AG09309 (cell line): ENCODE results near the gene SYT11.

Experiments
- DNase-seq: peaks from one replicate; pipeline ENCODE4 v3.0.0-alpha.2; 2010; ENCODE audit warnings: low read depth
- H3K4me3 ChIP-seq: 2 replicates; pipeline ENCODE4 v1.5.1; 2011; ENCODE audit warnings: mild to moderate bottlenecking, low read depth, low read length, moderate library complexity; ENCODE audit not compliant: control insufficient read depth
- TF ChIP-seq, protein P1 (sequence below): IDR thresholded peaks from 2 replicates; pipeline ENCODE4 v1.5.1; 2011; ENCODE audit warnings: mild to moderate bottlenecking, low read depth, low read length, inconsistent platforms; ENCODE audit not compliant: insufficient read depth, control insufficient read depth; ENCODE audit errors: missing control alignments

Gene SYT11

GRCh38 chr1:155859234-155859829, at the start of gene SYT11:
TSS of gene SYT11 (plus strand) at chr1:155859567. CDS start at chr1:155859762, 195 bp downstream.
- H3K4me3 ChIP-seq, result peak within 1 kb of the TSS; percentile 55
- TF ChIP-seq, protein P1, sequence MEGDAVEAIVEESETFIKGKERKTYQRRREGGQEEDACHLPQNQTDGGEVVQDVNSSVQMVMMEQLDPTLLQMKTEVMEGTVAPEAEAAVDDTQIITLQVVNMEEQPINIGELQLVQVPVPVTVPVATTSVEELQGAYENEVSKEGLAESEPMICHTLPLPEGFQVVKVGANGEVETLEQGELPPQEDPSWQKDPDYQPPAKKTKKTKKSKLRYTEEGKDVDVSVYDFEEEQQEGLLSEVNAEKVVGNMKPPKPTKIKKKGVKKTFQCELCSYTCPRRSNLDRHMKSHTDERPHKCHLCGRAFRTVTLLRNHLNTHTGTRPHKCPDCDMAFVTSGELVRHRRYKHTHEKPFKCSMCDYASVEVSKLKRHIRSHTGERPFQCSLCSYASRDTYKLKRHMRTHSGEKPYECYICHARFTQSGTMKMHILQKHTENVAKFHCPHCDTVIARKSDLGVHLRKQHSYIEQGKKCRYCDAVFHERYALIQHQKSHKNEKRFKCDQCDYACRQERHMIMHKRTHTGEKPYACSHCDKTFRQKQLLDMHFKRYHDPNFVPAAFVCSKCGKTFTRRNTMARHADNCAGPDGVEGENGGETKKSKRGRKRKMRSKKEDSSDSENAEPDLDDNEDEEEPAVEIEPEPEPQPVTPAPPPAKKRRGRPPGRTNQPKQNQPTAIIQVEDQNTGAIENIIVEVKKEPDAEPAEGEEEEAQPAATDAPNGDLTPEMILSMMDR, result no peak
- peak; percentile 80 for DNase-seq

GRCh38 chr1:155812878-155813277, 46.5 kb upstream of the SYT11 start:
- no peak overlapping the region for H3K4me3 ChIP-seq
- DNase-seq, result no peak
- TF ChIP-seq, protein P1, result no peak

DNA sequence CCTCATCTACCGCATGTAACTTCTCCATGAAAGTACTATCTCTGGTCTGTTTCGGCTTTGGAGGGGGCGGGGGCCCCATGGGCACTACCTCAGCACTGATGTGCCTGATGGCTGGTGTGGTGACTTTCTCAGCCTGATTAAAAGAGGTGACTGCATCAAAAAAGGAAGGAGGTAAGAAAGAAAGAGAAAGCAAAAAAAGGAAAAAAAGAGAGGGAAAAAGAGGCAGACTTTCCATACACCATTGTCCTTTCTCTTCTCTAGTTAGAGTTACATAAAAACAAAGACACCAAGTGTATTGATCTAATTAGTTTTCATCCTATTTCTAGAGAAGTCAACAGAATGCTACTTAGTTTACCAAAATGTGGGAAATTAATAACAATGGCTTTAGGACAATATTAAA, 45.7 kb upstream of the SYT11 start:
- DNase-seq, result no peak
- TF ChIP-seq, protein P1, result no peak
- no peak overlapping the region for H3K4me3 ChIP-seq

DNA sequence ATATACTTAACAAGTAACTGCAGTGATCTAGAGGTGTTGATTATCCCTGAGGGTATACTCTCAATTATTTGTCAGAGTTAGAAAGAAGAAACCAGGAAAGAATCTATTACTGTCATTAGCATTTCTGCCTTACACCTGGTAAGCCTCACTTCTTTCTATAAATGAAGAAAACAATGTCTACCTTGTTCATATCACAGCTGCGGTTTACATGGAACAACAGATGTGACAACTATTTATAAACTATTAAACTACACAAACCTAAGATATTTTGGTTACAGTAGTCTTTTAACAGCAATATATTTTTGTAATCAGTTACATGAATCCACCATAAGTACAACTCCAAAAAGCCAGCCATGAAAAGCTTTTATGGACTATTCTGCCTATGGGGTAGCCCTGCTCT, 43.0 kb upstream of the SYT11 start:
- H3K4me3 ChIP-seq, result no peak overlapping the region
- TF ChIP-seq, protein P1, result no peak
- DNase-seq, result no peak

DNA sequence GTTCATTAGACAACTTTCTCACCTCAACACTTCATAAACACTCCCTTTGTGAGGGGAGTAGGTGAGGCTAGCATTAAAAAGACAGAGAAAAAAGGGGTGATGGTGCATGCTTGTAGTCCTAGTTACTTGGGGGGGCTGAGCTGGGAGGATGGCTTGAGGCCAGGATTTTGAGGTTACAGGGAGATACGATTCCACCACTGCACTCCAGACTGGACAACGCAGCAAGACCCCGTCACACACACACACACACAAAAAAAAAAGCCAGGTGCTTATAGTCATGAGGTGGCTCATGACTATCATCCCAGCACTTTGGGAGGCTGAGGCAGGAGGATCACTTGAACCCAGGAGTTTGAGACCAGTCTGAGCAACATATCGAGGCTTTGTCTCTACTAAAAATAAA, 31.9 kb upstream of the SYT11 start:
- TF ChIP-seq, protein P1, result no peak
- H3K4me3 ChIP-seq, result no peak overlapping the region
- no peak for DNase-seq

DNA sequence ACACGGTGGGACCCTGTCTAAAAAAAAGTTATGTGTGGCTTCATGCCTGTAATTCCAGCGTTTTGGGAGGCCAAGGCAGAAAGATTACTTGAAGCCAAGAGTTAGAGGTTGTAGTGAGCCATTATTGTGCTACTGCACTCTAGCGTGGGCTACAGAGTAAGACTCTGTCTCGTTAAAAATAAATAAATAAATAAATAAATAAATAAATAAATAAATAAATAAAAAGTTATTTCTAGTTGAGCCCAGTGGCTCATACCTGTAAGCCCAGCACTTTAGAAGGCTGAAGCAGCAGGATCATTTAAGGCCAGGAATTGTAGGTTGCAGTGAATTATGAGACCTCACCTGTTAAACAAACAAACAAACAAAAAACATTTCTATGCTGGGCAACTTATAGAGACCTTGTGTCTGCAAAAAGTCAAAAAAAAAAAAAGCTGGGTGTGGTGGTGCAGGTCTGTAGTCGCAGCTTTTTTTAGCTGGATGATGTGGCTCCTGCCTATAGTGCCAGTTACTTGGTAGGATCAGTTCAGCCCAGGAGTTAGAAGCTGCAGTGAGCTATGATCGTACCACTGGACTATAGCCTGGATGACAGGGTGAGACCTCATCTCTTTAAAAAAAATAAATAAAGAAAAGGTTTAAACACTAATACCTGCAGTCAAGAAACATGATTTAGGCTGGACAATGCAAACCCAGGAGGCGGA, 27.9 kb upstream of the SYT11 start:
- DNase-seq, result no peak
- H3K4me3 ChIP-seq, result no peak overlapping the region
- TF ChIP-seq, protein P1, result no peak
